NK-92 (cell line): Measurements from ENCODE around the gene ANKRD55.
"Not testable (repeated sequence)": the region's sequence is repeated elsewhere in the genome, so short reads cannot be mapped to it uniquely, and the experiment has no call there.

Experiments used
- DNase-seq: peaks from one replicate; lab custom pipeline; 2025; ENCODE audit not compliant: unreplicated experiment; lab: John Stamatoyannopoulos, UW

The ANKRD55 gene

DNA sequence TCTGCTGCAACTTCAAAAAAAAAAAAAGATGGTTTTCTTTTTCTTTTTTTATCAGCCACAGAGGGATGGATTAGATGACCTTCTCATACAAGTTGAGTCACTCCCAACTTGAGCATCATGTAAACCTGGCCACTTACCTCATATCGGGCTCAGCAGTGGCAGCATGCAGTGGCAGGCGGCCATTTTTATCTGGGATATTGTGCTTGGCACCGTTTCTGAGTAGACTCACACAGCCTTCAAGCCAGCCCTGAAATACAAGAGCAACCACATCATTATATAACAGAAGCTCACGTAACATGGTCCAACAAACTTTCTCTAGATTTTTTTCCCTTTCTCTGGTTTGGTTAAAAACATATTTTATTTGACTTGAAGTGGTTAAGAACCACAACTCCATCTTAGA, 62.6 kb downstream of the ANKRD55 start:
- DNase-seq: no peak

DNA sequence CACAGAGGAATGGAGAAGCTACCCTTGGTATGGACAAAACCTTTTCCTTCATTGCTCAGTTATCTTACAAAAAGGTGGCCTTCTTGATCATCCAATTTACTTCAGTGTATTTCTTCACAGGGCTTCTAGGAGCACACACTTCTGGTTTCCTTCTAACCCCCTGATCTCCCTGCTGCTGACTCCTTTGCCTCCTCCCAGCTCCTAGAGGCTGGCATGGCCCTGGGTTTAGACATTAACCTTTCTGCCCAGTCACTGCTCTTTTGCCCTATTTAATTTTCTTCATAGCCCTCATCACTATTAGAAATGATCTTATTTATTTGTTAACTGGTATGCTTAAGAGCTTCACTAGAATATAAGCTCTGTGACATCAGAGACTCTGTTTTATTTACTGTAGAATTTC, 63.2 kb downstream of the ANKRD55 start:
- DNase-seq: no peak

DNA sequence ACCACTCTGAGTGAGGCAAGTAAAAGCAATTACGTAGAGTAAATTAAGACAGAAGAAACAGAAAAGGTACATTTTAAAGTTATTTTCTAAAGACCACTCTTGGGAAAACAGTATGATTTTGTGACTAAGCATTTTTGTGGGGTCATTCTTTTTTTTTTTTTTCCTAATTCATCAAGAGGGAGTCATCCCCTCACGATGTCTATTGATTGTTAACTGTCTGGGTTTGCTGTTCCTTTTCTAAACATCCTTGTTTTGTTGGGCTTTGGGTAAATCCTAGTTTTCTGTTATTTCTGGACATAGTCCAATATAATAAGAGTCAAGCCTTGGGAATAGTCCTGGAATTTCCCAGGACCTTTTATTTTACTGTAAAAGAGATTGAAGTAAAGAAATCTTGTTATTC, 63.8 kb downstream of the ANKRD55 start:
- DNase-seq: no peak

DNA sequence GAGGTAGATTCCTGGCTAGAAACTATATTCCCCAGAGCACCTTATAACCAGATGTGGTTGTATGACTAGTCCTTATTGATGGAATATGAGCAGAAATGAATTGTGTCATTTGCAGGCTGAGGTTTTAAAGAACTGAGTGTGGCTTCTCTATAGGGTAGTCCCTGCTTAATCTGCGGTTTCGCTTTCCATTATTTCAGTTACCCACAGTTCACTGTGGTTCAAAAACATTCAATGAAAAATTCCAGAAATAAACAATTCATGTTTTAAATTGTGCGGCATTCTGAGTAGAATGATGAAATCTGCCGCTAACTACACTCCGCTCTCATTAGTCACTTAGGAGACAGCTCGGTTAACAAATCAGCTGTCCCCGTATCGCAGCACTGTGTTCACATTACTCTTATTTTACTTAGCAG, 65.1 kb downstream of the ANKRD55 start:
- no peak for DNase-seq

DNA sequence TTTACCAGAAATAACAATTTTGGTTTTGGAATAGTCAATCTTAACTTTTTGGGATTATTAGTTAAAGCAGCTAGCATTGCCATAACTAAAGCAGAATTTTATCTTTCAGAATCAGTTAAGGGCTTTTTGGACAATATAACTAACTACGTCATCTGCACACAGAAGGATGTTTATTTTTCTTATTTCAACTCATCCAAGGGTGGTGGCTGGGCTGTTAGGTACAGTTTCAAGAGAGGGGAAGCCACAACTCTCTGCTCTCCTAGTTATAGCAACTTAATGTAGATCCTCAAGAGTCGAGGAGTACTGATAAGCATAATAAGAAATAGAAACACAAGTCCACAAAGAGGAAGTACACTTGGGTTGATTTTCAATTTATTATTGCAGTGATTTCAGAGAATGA, 65.6 kb downstream of the ANKRD55 start:
- DNase-seq: no peak

DNA sequence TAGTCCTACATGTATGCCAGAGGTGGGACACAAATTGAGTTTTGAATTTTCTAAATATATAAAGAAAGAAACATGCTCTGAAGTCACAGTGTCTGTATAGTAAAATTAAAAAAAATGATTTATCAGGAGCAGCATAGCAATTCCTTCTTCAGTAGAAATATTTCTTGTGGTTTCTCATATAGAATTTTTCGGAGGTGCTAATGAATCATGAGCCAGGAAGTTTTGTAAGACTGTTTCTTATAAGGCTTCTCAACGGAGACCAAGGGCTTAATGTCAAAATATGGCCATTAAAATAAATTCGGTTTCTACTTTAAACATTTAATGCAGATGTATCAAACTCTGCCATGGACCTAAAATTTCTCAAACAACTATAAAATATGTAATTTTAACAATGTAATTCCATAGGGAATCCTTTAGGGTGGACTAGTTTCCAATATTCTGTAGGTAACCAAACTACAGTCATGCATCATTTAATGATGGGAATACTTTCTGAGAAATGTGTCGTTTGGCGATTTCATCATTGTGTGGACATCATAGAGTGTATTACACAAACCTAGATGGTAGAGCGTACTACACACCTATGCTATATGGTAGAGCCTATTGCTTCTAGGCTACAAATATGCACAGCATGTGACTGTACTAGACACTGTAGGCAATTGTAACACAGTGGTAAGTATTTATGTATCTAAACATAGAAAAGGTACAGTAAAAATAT, 66.3 kb downstream of the ANKRD55 start:
- no peak for DNase-seq

DNA sequence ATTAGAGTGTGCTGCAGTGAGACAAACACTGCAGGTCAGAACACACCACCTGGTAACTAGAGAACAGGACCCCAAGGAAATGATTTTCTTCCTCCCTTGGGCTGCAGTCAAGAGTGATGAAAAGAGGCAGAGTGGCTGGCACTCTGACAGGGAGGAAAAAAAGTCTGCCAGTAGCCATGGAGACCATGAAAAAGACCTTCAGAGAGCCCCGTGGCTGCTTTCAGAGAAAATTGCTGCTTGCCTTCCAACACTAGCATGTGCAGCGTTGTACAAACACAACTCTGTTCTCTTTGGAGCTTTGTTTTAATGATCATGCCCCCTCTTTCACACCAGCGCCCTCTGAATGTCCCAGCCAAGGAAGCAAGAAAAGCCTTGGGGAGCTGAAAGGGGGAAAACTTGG, 68.8 kb downstream of the ANKRD55 start:
- no peak for DNase-seq

DNA sequence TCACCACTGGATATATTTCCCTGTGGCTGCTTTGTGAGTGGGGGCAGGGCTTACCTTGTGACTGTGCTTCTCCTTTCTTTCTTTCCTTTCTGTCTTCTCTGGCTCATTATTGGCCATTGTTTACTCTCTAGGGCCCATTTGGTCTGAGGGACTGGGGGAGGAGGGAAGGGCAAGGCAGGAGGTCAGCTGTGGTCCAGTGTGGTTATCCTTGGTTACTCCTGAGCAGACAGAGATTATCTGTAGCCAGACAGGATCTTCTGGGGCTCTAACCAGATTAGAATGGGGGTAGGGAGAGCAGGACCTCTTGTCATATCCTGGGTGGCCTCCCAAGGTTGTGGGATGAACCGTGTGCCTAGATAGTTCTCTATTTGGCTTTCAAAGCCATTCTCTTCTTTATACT, 71.2 kb downstream of the ANKRD55 start:
- no peak for DNase-seq

DNA sequence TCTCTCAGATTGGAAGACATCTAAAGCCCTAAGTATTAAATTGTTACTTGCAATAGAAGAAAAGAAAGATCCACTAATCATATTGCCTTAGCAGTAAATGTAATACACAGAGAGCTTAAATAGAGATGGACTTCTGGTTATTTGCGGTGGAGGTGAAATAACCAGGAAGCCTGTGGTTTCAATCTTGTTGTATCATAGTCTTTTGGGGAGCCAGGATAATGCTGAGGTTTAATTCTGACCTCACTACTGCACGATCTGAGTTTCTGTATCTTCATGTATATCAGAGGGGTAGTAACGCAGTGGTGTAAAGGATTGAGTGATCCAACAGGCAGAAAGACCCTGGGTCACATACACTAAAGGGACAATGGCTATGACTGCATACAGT, 71.7 kb downstream of the ANKRD55 start:
- DNase-seq: no peak

DNA sequence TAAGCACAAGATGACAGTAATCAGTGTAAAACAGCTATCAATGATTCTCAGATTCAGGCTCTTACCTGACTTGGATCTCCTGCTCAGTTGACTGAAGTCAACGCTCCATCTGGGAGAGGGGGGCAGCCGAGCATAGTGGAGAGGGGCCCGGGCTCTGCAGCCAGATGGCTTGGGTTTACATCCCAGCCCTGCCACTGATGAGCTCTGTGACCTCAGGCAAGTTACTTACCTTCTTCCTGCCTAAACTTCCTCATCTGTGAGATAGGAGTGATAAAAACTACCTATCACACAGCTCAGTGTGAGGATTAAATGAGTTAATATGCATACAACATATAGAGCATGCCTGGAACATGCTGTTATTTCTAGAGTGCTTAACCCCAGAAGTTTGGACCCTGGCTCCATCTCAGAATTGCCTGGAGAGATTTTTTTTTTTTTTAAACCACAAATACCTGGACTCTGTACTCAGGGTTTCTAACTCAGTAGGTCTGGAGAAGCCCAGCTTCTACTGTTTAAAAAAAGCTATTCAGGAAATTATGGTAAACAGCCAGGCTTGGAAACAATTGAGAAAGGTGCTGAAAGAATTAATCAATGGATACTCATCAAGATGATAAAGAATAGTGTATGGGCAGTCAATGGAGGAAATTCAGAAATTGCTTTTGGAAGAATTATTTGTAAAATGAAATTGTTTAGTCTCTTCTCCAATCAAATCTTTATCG, 72.2 kb downstream of the ANKRD55 start:
- DNase-seq: no peak

DNA sequence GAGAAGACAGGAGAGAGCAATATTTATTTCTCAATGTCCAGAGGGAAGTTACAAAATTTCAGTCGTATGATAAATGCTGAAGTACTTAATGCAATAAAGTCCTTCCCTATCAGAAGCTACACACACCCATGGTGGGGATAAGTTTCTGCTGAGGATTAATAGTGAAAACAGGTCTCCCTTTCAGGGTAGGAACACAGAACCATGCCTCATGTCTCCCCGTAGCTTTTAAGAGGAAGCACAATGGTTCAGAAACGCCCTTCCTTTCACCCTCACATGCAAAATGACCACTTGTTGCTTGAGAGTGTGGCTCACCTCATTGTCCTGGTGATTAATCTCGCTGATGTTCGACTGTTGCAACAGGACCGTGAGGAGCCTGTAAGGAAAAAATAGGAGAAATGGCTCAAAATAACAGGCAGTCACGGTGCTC, 73.6 kb downstream of the ANKRD55 start:
- DNase-seq: no peak

DNA sequence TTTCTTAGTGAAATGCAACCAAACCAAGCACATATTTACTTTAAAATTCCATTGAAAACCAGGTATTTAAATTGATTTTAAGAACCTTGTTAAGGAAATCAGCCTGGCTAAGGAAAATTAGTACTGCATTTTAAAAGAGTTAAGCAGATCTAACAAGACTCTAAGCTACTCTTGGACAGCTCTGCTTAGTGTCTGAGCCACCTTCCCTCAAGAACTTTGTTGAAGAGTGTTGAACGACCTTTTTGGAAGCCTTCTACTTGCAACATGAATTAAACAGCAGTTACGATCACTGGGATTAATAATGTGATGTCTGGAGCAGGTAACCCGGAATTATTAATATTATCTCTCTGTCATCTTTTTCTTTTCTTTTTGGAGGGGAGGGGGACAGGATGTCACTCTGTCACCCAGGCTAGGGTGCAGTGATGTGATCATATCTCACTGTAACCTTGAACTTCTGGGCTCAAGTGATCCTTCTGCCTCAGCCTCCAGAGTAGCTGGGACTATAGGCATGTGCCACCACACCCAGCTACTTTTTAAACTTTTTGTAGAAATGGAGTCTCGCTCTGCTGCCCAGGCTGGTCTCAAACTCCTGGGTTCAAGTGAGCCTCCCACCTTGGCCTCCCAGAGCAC, 74.7 kb downstream of the ANKRD55 start:
- DNase-seq: no peak

DNA sequence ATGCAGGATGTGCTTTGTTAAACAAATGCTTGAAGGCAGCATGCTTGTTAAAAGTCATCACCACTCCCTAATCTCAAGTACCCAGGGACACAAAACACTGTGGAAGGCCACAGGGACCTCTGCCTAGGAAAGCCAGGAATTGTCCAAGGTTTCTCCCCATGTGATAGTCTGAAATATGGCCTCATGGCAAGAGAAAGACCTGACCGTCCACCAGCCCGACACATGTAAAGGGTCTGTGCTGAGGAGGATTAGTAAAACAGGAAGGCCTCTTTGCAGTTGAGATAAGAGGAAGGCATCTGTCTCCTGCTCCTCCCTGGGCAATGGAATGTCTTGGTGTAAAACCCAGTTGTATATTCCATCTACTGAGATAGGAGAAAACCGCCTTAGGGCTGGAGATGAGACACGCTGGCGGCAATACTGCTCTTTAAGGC, 75.9 kb downstream of the ANKRD55 start:
- DNase-seq: not testable (repeated sequence)

DNA sequence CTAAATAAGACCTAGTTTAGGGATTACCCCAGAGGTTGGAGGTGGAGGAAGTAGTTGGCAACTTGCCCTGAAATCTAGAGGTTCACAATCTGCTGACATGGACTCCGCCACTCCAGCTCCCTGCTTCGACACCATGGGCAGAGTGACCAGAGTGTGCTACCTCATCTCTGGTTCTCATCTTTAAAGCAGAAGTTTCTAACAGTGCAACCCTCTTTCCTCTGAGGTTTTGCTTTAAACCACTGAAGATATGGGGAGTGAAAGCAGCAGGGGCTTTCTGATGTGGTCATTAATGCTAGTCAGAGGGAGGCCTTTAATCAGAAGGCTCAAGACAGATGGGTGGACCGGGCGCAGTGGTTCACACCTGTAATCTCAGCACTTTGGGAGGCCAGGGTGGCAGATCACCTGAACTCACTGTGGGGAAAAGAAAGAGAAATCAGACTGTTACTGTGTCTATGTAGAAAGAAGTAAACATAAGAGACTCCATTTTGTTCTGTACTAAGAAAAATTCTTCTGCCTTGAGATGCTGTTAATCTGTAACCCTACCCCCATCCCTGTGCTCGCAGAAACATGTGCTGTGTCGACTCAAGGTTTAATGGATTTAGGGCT, 76.4 kb downstream of the ANKRD55 start:
- DNase-seq: not testable (repeated sequence)

DNA sequence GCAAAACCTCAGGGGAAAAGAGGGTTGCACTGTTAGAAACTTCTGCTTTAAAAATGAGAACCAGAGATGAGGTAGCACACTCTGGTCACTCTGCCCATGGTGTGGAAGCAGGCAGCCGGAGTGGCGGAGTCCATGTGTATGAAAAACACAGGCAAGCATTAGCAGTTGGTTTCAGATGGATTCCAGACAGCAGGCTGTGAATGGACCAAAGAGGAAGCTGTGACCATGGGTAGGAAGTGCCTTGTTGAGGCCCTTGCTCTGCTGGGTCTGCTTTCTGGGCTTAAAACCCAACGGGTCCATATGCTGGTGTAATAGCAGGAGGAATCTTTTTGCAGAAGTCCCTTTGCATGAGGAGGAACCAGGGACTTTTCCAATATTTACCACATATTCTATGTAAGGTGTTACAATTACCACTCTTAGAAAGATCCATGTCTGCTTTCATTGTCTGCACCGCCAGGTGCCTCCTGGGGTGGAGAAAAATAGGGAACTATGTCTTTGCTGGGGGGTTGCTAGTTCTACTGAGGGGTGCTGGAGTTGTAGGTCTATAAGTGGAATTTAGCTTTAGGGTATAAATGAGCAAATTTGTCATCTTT, 77.0 kb downstream of the ANKRD55 start:
- no peak for DNase-seq

DNA sequence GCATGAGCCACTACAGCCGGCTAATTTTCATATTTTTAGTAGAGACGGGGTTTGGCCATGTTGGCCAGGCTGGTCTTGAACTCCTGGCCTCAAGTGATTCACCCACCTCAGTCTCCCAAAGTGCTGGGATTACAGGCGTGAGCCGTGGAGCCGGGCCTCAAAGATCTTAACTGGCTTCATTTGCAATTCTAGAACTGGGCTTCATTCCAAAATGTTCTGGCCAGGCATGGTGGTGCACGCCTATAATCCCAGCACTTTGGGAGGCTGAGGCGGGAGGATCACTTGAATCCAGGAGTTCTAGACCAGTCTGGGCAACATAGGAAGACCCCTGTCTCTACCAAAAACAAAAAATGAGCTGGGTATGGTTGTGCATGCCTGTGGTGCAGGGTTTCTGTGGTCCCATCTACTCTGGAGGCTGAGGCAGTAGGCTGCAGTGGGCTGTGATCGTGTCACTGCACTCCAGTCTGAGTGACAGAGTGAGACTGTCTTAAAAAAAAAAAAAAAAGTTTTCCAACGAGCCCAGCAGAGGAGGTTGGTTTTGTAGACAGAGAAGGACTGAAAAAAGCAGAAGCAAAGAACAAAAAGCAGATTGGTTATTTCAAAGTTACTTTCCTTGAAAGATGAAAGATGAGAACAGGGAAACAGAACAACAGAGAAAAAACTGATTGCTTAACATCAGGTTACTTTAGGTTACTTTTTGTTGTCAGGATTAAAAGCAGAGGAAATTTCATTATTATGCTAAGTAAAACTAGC, 78.2 kb downstream of the ANKRD55 start:
- no peak for DNase-seq

DNA sequence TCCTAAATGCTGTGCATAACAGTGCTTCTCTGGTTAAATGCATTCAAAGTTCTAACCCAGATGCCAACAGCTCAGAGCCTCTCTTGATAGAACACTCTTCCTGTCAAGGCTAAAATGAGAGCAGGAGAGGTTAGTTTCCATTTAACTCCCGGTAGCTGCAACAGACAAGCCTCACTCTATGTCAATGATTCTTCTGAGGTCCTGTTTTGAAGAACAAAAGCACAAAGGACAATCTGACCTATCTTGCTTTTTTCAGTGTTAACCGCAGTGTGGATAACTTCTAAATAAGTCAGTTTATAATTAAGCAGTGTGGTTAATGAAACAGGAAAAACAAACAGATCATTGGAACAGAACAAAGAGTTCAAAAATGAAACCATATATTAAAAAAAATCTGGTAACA, 80.7 kb downstream of the ANKRD55 start:
- no peak for DNase-seq

DNA sequence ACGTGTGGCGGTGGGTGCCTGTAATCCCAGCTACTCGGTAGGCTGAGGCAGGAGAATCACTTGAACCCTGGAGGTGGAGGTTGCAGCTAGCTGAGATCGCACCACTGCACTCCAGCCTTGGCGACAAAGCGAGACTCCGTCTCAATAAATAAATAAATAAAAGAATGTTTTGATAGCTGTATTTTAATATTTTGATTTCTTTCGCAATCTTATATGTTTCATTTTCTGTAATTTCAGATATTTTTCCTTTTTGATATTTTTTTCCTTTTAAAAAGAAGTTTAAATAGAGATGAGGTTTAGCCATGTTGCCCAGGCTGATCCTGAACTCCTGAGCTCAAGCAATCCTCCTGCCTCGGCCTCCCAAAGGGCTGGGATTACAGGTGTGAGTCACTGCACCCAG, 82.4 kb downstream of the ANKRD55 start:
- not testable (repeated sequence) for DNase-seq

DNA sequence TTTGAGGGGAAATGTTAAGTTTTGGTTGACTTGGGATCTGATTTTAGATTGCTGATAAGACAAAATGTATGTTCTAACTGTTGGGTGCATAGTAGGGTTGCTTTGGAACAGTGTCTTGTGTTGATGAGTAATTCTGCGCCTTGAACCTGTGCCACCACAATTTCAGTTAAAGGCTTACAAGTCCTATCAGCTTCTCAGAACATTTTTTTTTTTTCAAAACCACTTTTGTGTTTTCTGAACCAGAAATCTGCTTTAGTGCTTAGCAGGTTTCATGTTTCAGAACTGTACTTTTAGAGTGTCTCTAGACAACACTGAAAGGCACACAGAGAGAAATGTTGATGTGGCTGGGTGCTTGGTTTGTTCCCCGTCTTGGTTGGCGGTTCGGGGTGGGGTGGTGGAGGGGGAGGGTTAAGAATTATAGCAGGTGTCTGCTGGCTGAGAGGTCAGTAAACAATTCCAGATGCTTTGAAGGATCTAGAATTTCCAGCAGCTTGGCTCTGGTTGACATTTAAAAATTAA, 84.6 kb downstream of the ANKRD55 start:
- DNase-seq: no peak

DNA sequence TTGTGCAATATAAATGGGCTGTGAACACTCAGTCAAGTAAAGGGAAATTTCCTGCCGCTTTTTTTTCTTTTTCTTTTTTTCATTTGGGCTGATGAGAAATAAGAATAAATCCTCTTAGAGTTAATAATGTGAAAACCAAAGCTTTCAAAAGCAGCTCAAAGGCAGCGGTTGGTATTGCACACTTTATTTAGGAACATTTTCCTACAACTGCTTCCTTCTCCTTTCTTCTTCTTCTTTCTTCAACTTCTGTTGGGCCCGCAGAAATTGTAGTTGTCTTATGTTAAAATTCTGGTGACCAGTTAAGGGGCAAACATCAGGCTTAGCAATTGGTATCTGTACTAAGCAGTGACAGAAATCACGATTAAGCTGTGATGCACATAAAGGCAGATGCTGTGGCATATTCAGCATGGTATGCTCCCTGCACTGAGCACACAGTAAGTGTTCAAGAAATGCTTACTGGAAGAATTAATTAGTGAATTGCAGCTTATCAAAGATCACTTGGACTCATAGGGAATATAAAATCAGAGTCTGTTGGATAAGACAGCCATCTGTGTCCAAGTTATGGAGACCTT, 85.4 kb downstream of the ANKRD55 start:
- DNase-seq: no peak
